Astrocyte of the hippocampus (primary cell): ENCODE measurements around the gene ITPR3.

Experiments
- DNase-seq: peaks from one replicate; pipeline ENCODE4 v3.0.0; 2011; ENCODE audit warnings: low read depth, low spot score

The ITPR3 gene

DNA sequence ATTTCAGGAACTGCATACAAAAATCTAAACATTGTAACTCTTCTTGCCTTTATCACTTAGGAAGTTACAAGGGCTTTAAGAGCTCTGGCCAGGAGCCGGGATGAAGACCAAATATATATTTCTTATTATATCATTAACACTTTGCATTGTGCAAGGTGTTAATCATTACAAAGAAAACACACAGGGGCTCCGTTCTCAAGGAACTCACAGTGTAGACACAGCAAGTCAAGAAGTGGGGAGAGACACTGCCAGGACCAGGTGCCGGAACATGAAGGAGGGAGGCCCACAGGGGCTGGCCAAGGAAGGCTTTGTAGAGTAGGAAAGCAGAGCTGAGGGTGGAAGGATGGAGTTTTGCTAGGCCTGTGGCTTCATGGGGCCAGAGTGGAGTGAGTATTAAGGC lies 17.4 kb downstream of the ITPR3 start:
- DNase-seq, result no peak

DNA sequence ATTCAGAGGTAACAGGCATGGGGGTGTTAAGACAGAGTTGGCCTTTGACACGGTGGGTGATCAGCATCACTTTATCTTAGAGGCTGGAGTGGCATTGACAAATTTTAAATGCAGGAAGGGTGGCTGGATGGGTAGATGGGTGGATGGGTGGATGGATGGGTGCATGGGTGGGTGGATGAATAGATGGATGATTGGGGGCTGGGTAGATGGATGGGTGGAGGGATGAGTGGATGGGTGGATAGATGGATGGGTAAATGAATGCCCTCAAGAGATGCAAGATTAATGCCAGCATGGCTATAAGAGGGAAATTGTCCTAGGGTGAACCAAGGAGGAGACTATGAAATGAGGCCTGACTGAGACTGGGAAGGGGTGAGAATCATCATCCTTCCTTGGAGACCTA lies 18.4 kb downstream of the ITPR3 start:
- DNase-seq, result no peak

- DNase-seq, result no peak
Observed at GRCh38 chr6:33640361-33640760, 19.2 kb downstream of the ITPR3 start.

GRCh38 chr6:33641144-33641543 lies 20.0 kb downstream of the ITPR3 start:
- no peak for DNase-seq

GRCh38 chr6:33641602-33642001 lies 20.5 kb downstream of the ITPR3 start:
- no peak for DNase-seq

- no peak for DNase-seq
Observed at GRCh38 chr6:33642897-33643296, 21.8 kb downstream of the ITPR3 start.

- DNase-seq, result no peak
Observed at GRCh38 chr6:33651403-33651802, 30.3 kb downstream of the ITPR3 start.

DNA sequence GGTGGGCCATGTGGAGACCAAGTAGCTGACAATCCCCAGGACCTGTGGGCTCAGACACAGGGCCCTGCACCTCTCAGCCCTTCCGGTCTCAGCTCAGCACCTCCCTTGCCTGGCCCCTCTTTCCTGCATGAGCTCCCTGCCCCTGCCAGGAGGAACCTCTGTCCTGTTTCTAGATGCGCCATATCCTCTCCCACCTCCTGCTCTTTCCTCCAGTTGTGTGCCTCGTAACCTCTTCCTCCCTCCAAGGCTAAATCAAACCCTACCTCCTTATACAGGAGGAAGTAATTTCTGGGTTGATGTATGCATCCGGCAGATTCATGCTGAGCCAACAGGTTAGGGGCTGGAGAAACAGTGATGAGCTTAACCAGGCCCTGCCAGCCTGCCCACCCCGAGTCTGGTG lies 30.9 kb downstream of the ITPR3 start:
- DNase-seq, result no peak

GRCh38 chr6:33654831-33655554 lies 33.9 kb downstream of the ITPR3 start:
- DNase-seq, result no peak

- DNase-seq, result no peak
Observed at GRCh38 chr6:33656844-33657243, 35.7 kb downstream of the ITPR3 start.

DNA sequence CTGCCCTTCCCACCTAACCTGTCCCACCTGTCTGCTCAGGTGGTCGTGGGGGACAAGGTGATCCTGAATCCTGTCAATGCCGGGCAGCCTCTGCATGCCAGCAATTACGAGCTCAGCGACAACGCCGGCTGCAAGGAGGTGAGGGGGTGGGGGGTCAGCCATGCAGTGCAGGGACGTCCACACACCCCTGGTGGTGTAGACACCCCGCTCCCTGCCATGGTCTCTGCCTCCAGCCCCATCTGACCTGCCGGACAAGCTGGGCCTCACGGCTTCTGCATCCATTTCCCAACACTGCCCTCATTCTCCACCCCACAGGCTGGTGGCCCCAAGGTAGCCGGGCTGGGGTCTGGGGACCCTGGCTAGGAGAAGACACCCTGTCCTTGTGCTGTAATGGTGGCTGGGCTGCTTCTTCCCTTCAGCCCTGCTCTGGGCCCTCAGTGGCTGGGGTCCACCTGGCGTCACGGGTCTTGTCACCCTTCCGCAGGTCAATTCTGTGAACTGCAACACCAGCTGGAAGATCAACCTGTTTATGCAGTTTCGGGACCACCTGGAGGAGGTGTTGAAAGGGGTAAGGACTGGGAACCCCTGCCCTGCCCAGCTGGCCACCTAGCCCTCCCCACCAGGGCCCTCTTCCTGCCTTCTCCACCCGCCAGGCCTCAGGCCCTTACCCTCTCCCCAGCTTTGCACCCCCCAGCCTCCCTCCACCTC lies 38.0 kb downstream of the ITPR3 start:
- DNase-seq, result no peak

DNA sequence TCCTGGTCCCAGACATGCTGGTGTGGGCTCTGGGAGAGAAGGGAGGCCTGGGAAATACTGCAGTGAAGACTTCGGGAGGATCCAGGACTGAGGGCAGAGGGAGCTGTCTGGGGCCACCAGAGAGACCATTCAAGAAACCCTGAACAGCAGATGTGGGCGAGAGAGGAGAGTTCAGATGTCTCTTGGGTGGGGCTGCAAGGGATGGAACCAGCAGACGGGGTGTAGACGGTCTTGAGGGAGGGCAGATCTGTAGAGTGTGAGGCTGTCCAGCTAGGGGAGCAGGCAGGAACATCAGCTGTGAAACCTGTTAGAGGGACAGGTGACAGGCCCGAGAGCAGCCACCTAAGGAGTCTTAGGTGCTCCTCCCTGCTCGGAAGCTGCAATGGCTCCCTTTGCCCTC lies 38.9 kb downstream of the ITPR3 start:
- no peak for DNase-seq

DNA sequence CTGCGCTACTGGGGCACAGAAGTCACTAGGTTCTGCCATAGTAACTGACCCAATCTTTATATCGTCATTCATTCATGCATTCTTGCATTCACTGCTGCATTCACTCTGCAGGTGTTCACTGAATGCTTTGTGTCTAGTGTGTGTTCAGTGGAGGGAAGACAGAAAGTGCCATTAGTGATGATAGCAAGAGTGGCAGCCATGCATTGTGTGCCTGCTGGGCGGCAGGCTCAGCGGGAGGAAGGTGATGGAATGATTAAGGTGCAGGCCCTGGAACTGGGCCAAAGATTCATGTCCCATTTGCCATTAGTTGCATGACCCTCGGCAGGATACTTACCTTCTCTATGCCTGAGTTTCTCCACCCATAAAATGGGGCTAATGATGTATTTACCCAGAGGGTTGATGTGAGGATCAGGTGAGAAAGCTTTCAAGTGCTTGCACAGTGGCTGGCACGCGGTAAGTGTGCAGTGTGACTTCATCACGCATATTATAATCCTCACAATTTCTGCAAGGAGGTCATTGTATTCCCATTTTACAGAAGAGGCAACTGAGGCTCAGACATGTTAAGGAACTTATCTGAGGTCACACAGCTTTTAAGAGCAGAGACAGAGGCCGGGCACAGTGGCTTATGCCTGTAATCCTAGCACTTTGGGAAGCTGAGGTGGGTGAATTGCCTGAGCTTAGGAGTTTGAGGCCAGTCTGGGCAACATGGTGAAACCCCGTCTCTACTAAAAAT lies 40.1 kb downstream of the ITPR3 start:
- no peak for DNase-seq

- no peak for DNase-seq
Observed at GRCh38 chr6:33662318-33662717, 41.2 kb downstream of the ITPR3 start.

GRCh38 chr6:33663028-33663427 lies 41.9 kb downstream of the ITPR3 start:
- DNase-seq, result no peak

GRCh38 chr6:33663727-33664449 lies 42.8 kb downstream of the ITPR3 start:
- DNase-seq, result no peak

- no peak for DNase-seq
Observed at GRCh38 chr6:33664506-33665057, 43.5 kb downstream of the ITPR3 start.

GRCh38 chr6:33665957-33666356 lies 44.8 kb downstream of the ITPR3 start:
- DNase-seq, result no peak

GRCh38 chr6:33667072-33667471 lies 46.0 kb downstream of the ITPR3 start:
- DNase-seq, result no peak

DNA sequence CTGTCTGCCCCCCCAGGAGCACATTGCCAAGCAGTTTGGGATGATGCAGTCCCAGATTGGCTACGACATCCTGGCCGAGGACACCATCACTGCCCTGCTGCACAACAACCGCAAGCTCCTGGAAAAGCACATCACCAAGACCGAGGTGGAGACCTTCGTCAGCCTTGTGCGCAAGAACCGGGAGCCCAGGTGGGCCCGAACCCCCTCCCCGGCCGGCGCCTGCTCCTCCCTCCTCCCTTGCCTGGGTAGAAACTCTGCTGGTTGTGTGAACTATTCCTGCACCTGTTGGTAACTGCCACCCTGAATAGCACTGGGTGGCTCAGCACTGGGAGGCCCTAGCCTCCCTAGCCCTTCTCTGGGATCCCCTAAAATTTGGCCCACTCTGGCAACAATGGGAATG lies 46.7 kb downstream of the ITPR3 start:
- no peak for DNase-seq

DNA sequence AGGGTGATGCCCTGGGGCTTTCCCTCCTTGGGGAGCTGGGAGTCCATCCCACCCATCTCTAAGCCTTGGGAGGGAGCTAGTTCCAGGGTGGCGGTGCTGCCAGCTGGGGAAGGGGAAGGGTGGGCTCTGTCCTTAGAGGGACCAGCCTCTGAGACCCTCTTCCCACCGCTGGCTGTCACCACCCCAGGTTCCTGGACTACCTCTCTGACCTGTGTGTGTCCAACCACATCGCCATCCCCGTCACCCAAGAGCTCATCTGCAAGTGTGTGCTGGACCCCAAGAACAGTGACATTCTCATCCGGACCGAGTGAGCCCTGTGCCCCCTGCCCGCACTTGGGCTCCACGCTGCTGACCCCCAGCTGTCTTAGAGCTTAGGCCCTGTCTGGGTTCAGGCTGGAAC lies 47.2 kb downstream of the ITPR3 start:
- DNase-seq, result no peak

GRCh38 chr6:33668914-33669313 lies 47.8 kb downstream of the ITPR3 start:
- DNase-seq, result no peak
